ENCODE data around the gene PEAK1. TPM values are rescaled to one million over a fixed set of nuclear protein-coding genes. Genes with fewer than 3 reads are reported as not detected.

The PEAK1 gene
- total and polyA plus RNA-seq, 10 of the 15 experiments (the other 5 are each of a cell fraction or from before 2014, with no cell fraction given): 0.62 to 24.2 (median 11.2) TPM

- SMC1A ChIA-PET (ENCODE audit: uncharacterized antibody, unreplicated experiment): interaction anchor here (0.8 kb wide), 1 partner anchor 18 kb away, joined by 4 read pairs; no protein-coding TSS in a partner anchor
Observed at GRCh38 chr15:77400258-77400657, 19.6 kb downstream of the PEAK1 start.

GRCh38 chr15:77398927-77399326 lies 21.0 kb downstream of the PEAK1 start:
- ATAC-seq: no peak
- Histone ChIP-seq H3K79me2 (ENCODE audit: control insufficient read depth, insufficient read depth, low read length) (no peaks in the 10 kb centered on the region; the same call in 1 of the 2 replicates), H3K36me3 (ENCODE audit: control insufficient read depth in 2 of 2, insufficient read depth in 2 of 2, low read length in 1 of 2) (no peaks in the 10 kb centered on the region), H3K27me3 (replicated peaks in 1 of 2; ENCODE audit: control insufficient read depth in 2 of 2, insufficient read depth in 2 of 2, low read length in 1 of 2) (no peaks in the 10 kb centered on the region), H3K4me2 (ENCODE audit: control insufficient read depth, insufficient read depth) (no peak overlapping the region), H3K9ac (ENCODE audit: control insufficient read depth, insufficient read depth, low read length) (no peak overlapping the region), H3K4me3 (no peak overlapping the region), H3K4me1 (ENCODE audit: control insufficient read depth, insufficient read depth, low read length) (0 out of 2 replicates have a peak, but pooled peaks cover 2% of the 10 kb centered on the region), H2AFZ (ENCODE audit: control insufficient read depth, low read depth, low read length) (no peak overlapping the region), H3K9me3 (replicated peaks; ENCODE audit: control insufficient read depth, insufficient read depth, low read length) (peaks cover 11% of the 10 kb centered on the region), H4K20me1 (ENCODE audit: control insufficient read depth, insufficient read depth) (no peaks in the 10 kb centered on the region), H3K27ac (ENCODE audit: control insufficient read depth, insufficient read depth) (no peak overlapping the region)
- RAD21 ChIA-PET (ENCODE audit: unreplicated experiment): no interaction called here
- 71% methylated on average over 1 of the region's 1 CpG for WGBS (ENCODE audit: insufficient coverage, insufficient replicate concordance, low lambda C conversion rate, missing lambda C conversion rate)
- SMC1A ChIA-PET (ENCODE audit: uncharacterized antibody, unreplicated experiment): interaction anchor here (1.0 to 2.3 kb wide), 2 partner anchors 13 to 238 kb away, joined by 3 to 6 read pairs; no protein-coding TSS in a partner anchor
- BruUV-seq (replicated peaks): no TSS peak
- TF ChIP-seq E4F1 (IDR thresholded peaks at IDR 0.05; ENCODE audit: borderline replicate concordance, partially characterized antibody): no peak
- no peak for TF ChIP-seq JUNB (IDR thresholded peaks at IDR 0.05)
- TF ChIP-seq FOS (IDR thresholded peaks at IDR 0.05; ENCODE audit: borderline replicate concordance, extremely low read depth, insufficient read length): no peak
- no peak for DNase-seq (ENCODE audit: low read depth, low spot score)
- intact Hi-C loops (cut with micrococcal nuclease; ENCODE audit: unreplicated experiment) (no loop called here), in situ Hi-C loops (cut with MboI) (no loop called here)
- POLR2A ChIA-PET: no interaction called here
- FAIRE-seq: no peak
- CTCF ChIA-PET: interaction anchor here (1.1 to 2.4 kb wide), 4 partner anchors 8 to 209 kb away, joined by 3 to 6 read pairs (median 4); no protein-coding TSS in a partner anchor

More at GRCh38 chr15:77400258-77400657, 19.6 kb downstream of the PEAK1 start:
- ChIA-PET RAD21 (ENCODE audit: unreplicated experiment) (interaction anchor here (1.1 kb wide), 1 partner anchor 10 kb away, joined by 3 read pairs; no protein-coding TSS in a partner anchor), CTCF (interaction anchor here (0.7 to 2.4 kb wide), 4 partner anchors 10 to 281 kb away, joined by 3 to 6 read pairs (median 4); no protein-coding TSS in a partner anchor), POLR2A (no interaction called here)
- no peak overlapping the region for H3K27ac ChIP-seq (ENCODE audit: control insufficient read depth, insufficient read depth)
- TF ChIP-seq MXI1 (IDR thresholded peaks at IDR 0.05; ENCODE audit: low read depth, low read length) (no peak), ZNF217 (IDR thresholded peaks at IDR 0.05) (0 out of 2 replicates have a peak, but pooled peaks have one; percentile 49)
- no peaks in the 10 kb centered on the region; the same call in 1 of the 2 replicates for H3K79me2 ChIP-seq (ENCODE audit: control insufficient read depth, insufficient read depth, low read length)
- H4K20me1 ChIP-seq (ENCODE audit: control insufficient read depth, insufficient read depth): no peaks in the 10 kb centered on the region
- intact Hi-C loops (cut with micrococcal nuclease; ENCODE audit: unreplicated experiment): no loop called here
- FAIRE-seq (no peak), ATAC-seq (no peak), DNase-seq (ENCODE audit: low read depth, low spot score) (no peak)
- peaks cover 7% of the 10 kb centered on the region; the same call in 2 of the 3 replicates for H3K9me3 ChIP-seq (replicated peaks; ENCODE audit: control insufficient read depth, insufficient read depth, low read length)
- BruUV-seq (replicated peaks): no TSS peak
- H3K4me3 ChIP-seq: no peak overlapping the region
- WGBS (ENCODE audit: insufficient coverage, insufficient replicate concordance, low lambda C conversion rate, missing lambda C conversion rate): 95% methylated on average over 1 of the region's 1 CpG
- no peaks in the 10 kb centered on the region for H3K36me3 ChIP-seq (ENCODE audit: control insufficient read depth in 2 of 2, insufficient read depth in 2 of 2, low read length in 1 of 2)
- H3K4me1 ChIP-seq (ENCODE audit: control insufficient read depth, insufficient read depth, low read length): 0 out of 2 replicates have a peak, but pooled peaks cover 2% of the 10 kb centered on the region
- H2AFZ ChIP-seq (ENCODE audit: control insufficient read depth, low read depth, low read length): no peak overlapping the region
- H3K4me2 ChIP-seq (ENCODE audit: control insufficient read depth, insufficient read depth): no peak overlapping the region
- in situ Hi-C loops (cut with MboI): no loop called here
- no peak overlapping the region for H3K9ac ChIP-seq (ENCODE audit: control insufficient read depth, insufficient read depth, low read length)
- no peaks in the 10 kb centered on the region for H3K27me3 ChIP-seq (replicated peaks in 1 of 2; ENCODE audit: control insufficient read depth in 2 of 2, insufficient read depth in 2 of 2, low read length in 1 of 2)

All from GM12878 (cell line).